ENCODE data around the gene DGKE. TPM values are rescaled to one million over a fixed set of nuclear protein-coding genes. Genes with fewer than 3 reads are reported as not detected.

DGKE gene
- total RNA-seq, 1 donor from 2014 or later, result 8.6 TPM

GRCh38 chr17:56826611-56827414 lies 7.1 kb upstream of the DGKE start:
- Mint-ChIP-seq H3K36me3 (peaks cover 13% of the 10 kb centered on the region), H3K4me1 (no peaks in the 10 kb centered on the region), H3K4me3 (no peak overlapping the region), H3K27me3 (ENCODE audit: low read depth) (no peaks in the 10 kb centered on the region), H3K9me3 (no peaks in the 10 kb centered on the region), H3K27ac (no peak overlapping the region)
- no peak for DNase-seq (ENCODE audit: low spot score in 2 of 2, unreplicated experiment in 2 of 2)
- TF ChIP-seq, protein P1, sequence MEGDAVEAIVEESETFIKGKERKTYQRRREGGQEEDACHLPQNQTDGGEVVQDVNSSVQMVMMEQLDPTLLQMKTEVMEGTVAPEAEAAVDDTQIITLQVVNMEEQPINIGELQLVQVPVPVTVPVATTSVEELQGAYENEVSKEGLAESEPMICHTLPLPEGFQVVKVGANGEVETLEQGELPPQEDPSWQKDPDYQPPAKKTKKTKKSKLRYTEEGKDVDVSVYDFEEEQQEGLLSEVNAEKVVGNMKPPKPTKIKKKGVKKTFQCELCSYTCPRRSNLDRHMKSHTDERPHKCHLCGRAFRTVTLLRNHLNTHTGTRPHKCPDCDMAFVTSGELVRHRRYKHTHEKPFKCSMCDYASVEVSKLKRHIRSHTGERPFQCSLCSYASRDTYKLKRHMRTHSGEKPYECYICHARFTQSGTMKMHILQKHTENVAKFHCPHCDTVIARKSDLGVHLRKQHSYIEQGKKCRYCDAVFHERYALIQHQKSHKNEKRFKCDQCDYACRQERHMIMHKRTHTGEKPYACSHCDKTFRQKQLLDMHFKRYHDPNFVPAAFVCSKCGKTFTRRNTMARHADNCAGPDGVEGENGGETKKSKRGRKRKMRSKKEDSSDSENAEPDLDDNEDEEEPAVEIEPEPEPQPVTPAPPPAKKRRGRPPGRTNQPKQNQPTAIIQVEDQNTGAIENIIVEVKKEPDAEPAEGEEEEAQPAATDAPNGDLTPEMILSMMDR (IDR thresholded peaks at IDR 0.05; ENCODE audit: unreplicated experiment), result no peak

DNA sequence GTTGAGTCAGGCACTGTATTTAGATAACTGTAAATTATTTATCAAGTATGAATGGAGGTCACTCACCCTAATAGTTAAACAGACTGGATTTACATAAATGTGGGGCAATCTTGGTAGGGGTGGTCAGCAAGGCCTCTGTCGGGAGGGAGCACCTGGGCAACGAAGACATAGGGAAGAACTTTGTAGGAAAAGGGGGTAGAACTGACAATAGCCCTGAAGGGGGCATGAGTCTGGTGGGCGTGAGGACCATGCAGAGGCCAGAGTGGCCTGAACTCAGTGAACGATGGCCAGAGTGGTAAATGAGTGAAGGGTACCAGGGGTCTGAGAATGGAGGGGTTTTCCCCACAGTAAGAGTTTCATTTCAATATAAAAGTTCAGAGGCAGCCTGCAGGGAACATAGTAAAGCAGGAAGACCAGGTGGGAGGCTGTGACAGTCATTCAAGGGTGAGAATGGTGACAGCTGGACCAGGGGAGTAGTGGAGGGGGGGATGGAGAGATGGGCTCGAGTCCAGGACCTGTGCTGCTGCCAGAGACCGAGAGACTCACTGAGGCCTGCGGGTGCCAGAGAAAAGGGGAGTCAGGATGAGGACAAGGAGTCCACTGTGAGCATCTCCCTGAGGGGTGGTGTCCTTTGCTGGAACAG lies 3.1 kb upstream of the DGKE start:
- TF ChIP-seq, protein P1 (IDR thresholded peaks at IDR 0.05; ENCODE audit: unreplicated experiment), result no peak
- H3K36me3 Mint-ChIP-seq, result peaks cover 4% of the 10 kb centered on the region
- H3K27ac Mint-ChIP-seq, result no peak overlapping the region
- H3K27me3 Mint-ChIP-seq (ENCODE audit: low read depth), result peaks cover 3% of the 10 kb centered on the region
- DNase-seq (ENCODE audit: low spot score in 2 of 2, unreplicated experiment in 2 of 2), result no peak
- H3K4me1 Mint-ChIP-seq, result peaks cover 18% of the 10 kb centered on the region
- H3K4me3 Mint-ChIP-seq, result no peak overlapping the region
- no peaks in the 10 kb centered on the region for H3K9me3 Mint-ChIP-seq

DNA sequence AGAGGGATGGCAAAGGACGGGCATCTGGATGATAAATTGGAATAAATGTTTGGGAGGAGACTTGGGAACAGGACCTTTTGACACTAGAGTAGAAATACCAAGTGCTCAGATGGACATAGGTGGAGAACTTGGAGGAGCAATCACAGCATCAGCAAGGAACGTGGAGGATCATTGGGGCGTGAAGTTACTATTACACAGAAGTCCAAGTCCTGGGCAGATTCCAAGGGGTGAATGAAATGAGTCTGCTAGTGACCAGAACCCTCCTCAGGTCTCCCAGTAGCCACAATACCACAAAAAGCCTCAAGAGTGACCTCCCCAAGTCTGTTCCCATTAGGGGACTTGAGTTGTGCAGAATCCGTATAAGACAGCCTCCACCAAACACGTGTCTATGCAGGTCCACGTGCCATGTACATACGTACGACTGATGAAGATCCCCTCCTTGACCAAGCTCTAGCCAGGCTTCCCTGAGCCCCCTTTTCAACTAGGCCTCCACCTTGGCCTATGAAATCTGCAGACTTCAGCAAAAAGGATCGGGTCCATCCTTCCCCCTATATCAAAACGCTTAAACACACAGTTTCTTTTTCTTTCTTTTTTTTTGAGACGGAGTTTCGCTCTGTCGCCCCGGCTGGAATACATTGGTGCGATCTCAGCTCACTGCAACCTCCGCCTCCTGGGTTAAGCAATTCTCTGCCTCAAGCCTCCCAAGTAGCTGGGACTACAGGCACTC lies 2.4 kb upstream of the DGKE start:
- no peaks in the 10 kb centered on the region for H3K9me3 Mint-ChIP-seq
- peaks cover 3% of the 10 kb centered on the region for H3K27me3 Mint-ChIP-seq (ENCODE audit: low read depth)
- H3K36me3 Mint-ChIP-seq, result peaks cover 4% of the 10 kb centered on the region
- peaks cover 18% of the 10 kb centered on the region for H3K4me1 Mint-ChIP-seq
- no peak overlapping the region for H3K27ac Mint-ChIP-seq
- TF ChIP-seq, protein P1 (IDR thresholded peaks at IDR 0.05; ENCODE audit: unreplicated experiment), result no peak
- no peak overlapping the region for H3K4me3 Mint-ChIP-seq
- DNase-seq (ENCODE audit: low spot score in 2 of 2, unreplicated experiment in 2 of 2), result no peak

GRCh38 chr17:56832446-56832845 lies 1.5 kb upstream of the DGKE start:
- Mint-ChIP-seq H3K36me3 (peaks cover 6% of the 10 kb centered on the region), H3K27me3 (ENCODE audit: low read depth) (peaks cover 3% of the 10 kb centered on the region), H3K4me1 (peaks cover 21% of the 10 kb centered on the region), H3K27ac (no peak overlapping the region), H3K4me3 (peak overlapping the region; percentile 54), H3K9me3 (no peaks in the 10 kb centered on the region)
- TF ChIP-seq, protein P1 (IDR thresholded peaks at IDR 0.05; ENCODE audit: unreplicated experiment), result no peak
- DNase-seq (ENCODE audit: low spot score in 2 of 2, unreplicated experiment in 2 of 2), result no peak

DNA sequence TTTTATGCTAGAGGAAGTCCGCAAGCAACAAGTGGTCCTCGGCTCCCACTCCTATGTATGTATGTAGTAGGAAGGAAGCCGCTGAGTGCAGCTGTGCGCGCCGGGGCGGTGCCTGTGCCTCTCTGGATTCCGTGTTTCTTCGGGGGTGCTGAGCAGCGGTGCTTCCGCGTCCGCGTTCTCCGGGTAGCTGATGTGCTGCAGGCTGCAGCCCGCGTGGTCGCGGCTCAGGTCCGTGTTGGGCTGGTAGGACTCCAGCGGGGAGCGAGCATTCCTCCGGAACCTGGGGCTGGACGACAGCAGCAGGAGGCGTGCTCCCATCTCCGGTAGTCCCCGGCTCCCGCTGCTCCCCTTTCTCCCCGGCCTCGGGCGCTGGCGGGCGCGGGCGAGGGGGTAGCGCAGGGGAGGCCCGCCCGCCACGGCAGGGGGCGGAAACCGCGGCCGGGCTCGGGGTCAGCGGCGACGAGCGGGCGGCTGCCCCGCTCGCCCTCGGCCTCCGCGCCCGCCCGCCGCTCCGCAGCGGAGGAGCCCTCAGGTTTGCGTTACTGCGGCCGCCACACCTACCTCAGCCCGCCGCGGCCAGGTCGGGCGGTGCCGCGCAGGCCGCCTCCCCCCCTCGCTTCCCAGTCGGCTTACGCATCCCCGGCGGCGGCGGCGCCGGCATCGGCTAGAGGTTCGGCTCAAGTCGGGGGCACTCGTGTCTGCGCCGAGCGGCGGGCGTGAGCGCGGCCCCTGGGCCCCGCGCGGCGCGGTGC lies 718 bp upstream of the DGKE start:
- peaks cover 22% of the 10 kb centered on the region for H3K4me1 Mint-ChIP-seq
- peaks cover 3% of the 10 kb centered on the region for H3K27me3 Mint-ChIP-seq (ENCODE audit: low read depth)
- TF ChIP-seq, protein P1 (IDR thresholded peaks at IDR 0.05; ENCODE audit: unreplicated experiment), result no peak
- peaks cover 6% of the 10 kb centered on the region for H3K36me3 Mint-ChIP-seq
- peak overlapping the region; percentile 64 for H3K27ac Mint-ChIP-seq
- peak; percentile 38 to 65 for DNase-seq (ENCODE audit: low spot score in 2 of 2, unreplicated experiment in 2 of 2)
- peak overlapping the region; percentile 81 for H3K4me3 Mint-ChIP-seq
- H3K9me3 Mint-ChIP-seq, result no peaks in the 10 kb centered on the region
